GM23248 (cell line): ENCODE data around the gene POLD1. TPM values are rescaled to one million over a fixed set of nuclear protein-coding genes. Genes with fewer than 3 reads are reported as not detected.

ENCODE experiments used
- DNase-seq: peaks from one replicate; pipeline ENCODE4 v3.0.0-alpha.2; 2015
- H2AFZ ChIP-seq: fragments of 200-600 bp; sonication (generic); 2 replicates; pipeline ENCODE4 v1.6.1; 2016; ENCODE audit warnings: antibody characterized with exemption
- H3F3A ChIP-seq: fragments of 200-600 bp; sonication (generic); 2 replicates; pipeline ENCODE4 v1.6.1; 2016; ENCODE audit warnings: mild to moderate bottlenecking, antibody characterized with exemption, mixed run types; ENCODE audit not compliant: insufficient read depth
- H3K27ac ChIP-seq: fragments of 200-600 bp; sonication (generic); 2 replicates; pipeline ENCODE4 v1.5.1; 2016; ENCODE audit warnings: mild to moderate bottlenecking
- H3K27me3 ChIP-seq: fragments of 200-600 bp; sonication (generic); replicated peaks from 2 replicates; pipeline ENCODE4 v1.6.1; 2016; ENCODE audit warnings: mild to moderate bottlenecking; ENCODE audit not compliant: insufficient read depth
- H3K36me3 ChIP-seq: fragments of 200-600 bp; sonication (generic); 2 replicates; pipeline ENCODE4 v1.6.1; 2016; ENCODE audit warnings: low read depth, mild to moderate bottlenecking
- H3K4me1 ChIP-seq: fragments of 200-600 bp; sonication (generic); 2 replicates; pipeline ENCODE4 v1.6.1; 2016; ENCODE audit warnings: mild to moderate bottlenecking; ENCODE audit not compliant: insufficient read depth
- H3K4me2 ChIP-seq: fragments of 200-600 bp; sonication (generic); one replicate; pipeline ENCODE4 v1.6.1; 2016; ENCODE audit warnings: mild to moderate bottlenecking; ENCODE audit not compliant: unreplicated experiment
- H3K4me3 ChIP-seq: fragments of 200-600 bp; sonication (generic); 2 replicates; pipeline ENCODE4 v1.5.1; 2016; ENCODE audit warnings: mild to moderate bottlenecking
- H3K79me2 ChIP-seq: fragments of 200-600 bp; sonication (generic); 2 replicates; pipeline ENCODE4 v1.6.1; 2016; ENCODE audit warnings: mild to moderate bottlenecking; ENCODE audit not compliant: insufficient read depth
- H3K9ac ChIP-seq: fragments of 200-600 bp; sonication (generic); 2 replicates; pipeline ENCODE4 v1.6.1; 2016; ENCODE audit warnings: mild to moderate bottlenecking
- H3K9me2 ChIP-seq: fragments of 200-600 bp; sonication (generic); 2 replicates; pipeline ENCODE4 v1.6.1; 2016; ENCODE audit warnings: mixed run types, mild to moderate bottlenecking, moderate library complexity; ENCODE audit not compliant: insufficient read depth
- H3K9me3 ChIP-seq: fragments of 200-600 bp; sonication (generic); one replicate; pipeline ENCODE4 v1.6.1; 2017; ENCODE audit warnings: low read depth
- H4K20me1 ChIP-seq: fragments of 200-600 bp; sonication (generic); 2 replicates; pipeline ENCODE4 v1.6.0; 2016; ENCODE audit not compliant: insufficient read depth
- EZH2 ChIP-seq: fragments of 200-600 bp; sonication (generic); IDR thresholded peaks from 2 replicates; pipeline ENCODE4 v1.6.1; 2018; ENCODE audit warnings: antibody characterized with exemption, mild to moderate bottlenecking; ENCODE audit not compliant: insufficient read depth, poor library complexity, severe bottlenecking
- EZH2phosphoT487 ChIP-seq: fragments of 200-600 bp; sonication (generic); IDR thresholded peaks from 2 replicates; pipeline ENCODE4 v1.6.1; 2018; ENCODE audit warnings: antibody characterized with exemption, moderate library complexity, mild to moderate bottlenecking, low read depth; ENCODE audit not compliant: insufficient read depth
- WGBS, 2 experiments: methylation state at CpG; one replicate each; pipeline ENCODE4 v1.1.6; 2015 to 2017; ENCODE audit warnings: low lambda C conversion rate in 2 of 2, low coverage in 1 of 2; ENCODE audit errors: missing lambda C conversion rate in 2 of 2; 5-methylcytosine and 5-hydroxymethylcytosine counted together
- in situ Hi-C: fragments of 300-500 bp; cut with MboI; formaldehyde crosslinking; loops from 2 replicates; pipeline ENCODE4 v1.15.0; 2020
- polyA plus RNA-seq: library from polyadenylated mRNA; unstranded; fragments of >200 nt; fragmentation: Nextera tagmentation; extraction: Ambion mirVana; gene quantifications from 2 replicates; pipeline ENCODE4 v1.2.1, GENCODE V29; 2016
- total RNA-seq: library from RNA; depleted of rRNA; stranded (reverse); fragments of >200 nt; shearing (Covaris generic); gene quantifications from 2 replicates; pipeline ENCODE4 v1.2.3, GENCODE V29; 2014

Gene POLD1
- total and polyA plus RNA-seq, 2 experiments from 2014 or later: 12.6 to 18.3 TPM

GRCh38 chr19:50413531-50413930, 29.4 kb downstream of the POLD1 start:
- Histone ChIP-seq H4K20me1 (no peaks in the 10 kb centered on the region), H3K4me3 (no peak overlapping the region), H3F3A (no peaks in the 10 kb centered on the region), H3K9me3 (no peaks in the 10 kb centered on the region), H3K9me2 (no peaks in the 10 kb centered on the region), H3K27me3 (peaks cover 2% of the 10 kb centered on the region; the same call in 1 of the 2 replicates), H2AFZ (no peak overlapping the region), H3K9ac (no peak overlapping the region), H3K36me3 (no peaks in the 10 kb centered on the region), H3K79me2 (no peaks in the 10 kb centered on the region), H3K27ac (no peak overlapping the region), H3K4me2 (no peak overlapping the region), H3K4me1 (no peaks in the 10 kb centered on the region)
- in situ Hi-C loops: no loop called here
- DNase-seq: no peak
- WGBS, 2 experiments: 99% methylated on average over 20 to 21 of the region's 21 CpGs
- TF ChIP-seq EZH2phosphoT487 (no peak), EZH2 (no peak)

GRCh38 chr19:50414864-50415660, 30.9 kb downstream of the POLD1 start:
- no peaks in the 10 kb centered on the region for H3K9me2 ChIP-seq
- H3K79me2 ChIP-seq: no peaks in the 10 kb centered on the region
- H4K20me1 ChIP-seq: no peaks in the 10 kb centered on the region
- in situ Hi-C loops: no loop called here
- H3K9me3 ChIP-seq: no peaks in the 10 kb centered on the region
- H3K4me2 ChIP-seq: no peak overlapping the region
- DNase-seq: peak; percentile 83
- no peaks in the 10 kb centered on the region for H3K4me1 ChIP-seq
- WGBS, 2 experiments: 53 to 62% methylated on average over 31 of the region's 37 CpGs
- peaks cover 17% of the 10 kb centered on the region for H3K27me3 ChIP-seq
- H3K36me3 ChIP-seq: no peaks in the 10 kb centered on the region
- no peak for TF ChIP-seq EZH2
- no peak for TF ChIP-seq EZH2phosphoT487
- H3K4me3 ChIP-seq: no peak overlapping the region
- no peaks in the 10 kb centered on the region for H3F3A ChIP-seq
- H2AFZ ChIP-seq: no peak overlapping the region
- H3K27ac ChIP-seq: no peak overlapping the region
- H3K9ac ChIP-seq: no peak overlapping the region

- no peaks in the 10 kb centered on the region for H3K4me1 ChIP-seq
- no peak overlapping the region for H3K9ac ChIP-seq
- TF ChIP-seq EZH2phosphoT487 (no peak), EZH2 (no peak)
- WGBS, 2 experiments: 88 to 89% methylated on average over 8 to 22 of the region's 22 CpGs
- DNase-seq: no peak
- peaks cover 22% of the 10 kb centered on the region for H3K27me3 ChIP-seq
- in situ Hi-C loops: no loop called here
- H3K27ac ChIP-seq: no peak overlapping the region
- H4K20me1 ChIP-seq: no peaks in the 10 kb centered on the region
- no peak overlapping the region for H3K4me3 ChIP-seq
- H3K9me2 ChIP-seq: no peaks in the 10 kb centered on the region
- no peaks in the 10 kb centered on the region for H3K79me2 ChIP-seq
- no peaks in the 10 kb centered on the region for H3F3A ChIP-seq
- no peaks in the 10 kb centered on the region for H3K9me3 ChIP-seq
- H2AFZ ChIP-seq: no peak overlapping the region
- no peak overlapping the region for H3K4me2 ChIP-seq
- H3K36me3 ChIP-seq: no peaks in the 10 kb centered on the region
These were observed 31.5 kb downstream of the POLD1 start for GRCh38 chr19:50415661-50416033.

- Histone ChIP-seq H3F3A (no peaks in the 10 kb centered on the region), H3K4me2 (no peak overlapping the region), H3K4me3 (no peak overlapping the region), H3K27me3 (peaks cover 25% of the 10 kb centered on the region), H2AFZ (no peak overlapping the region), H3K36me3 (no peaks in the 10 kb centered on the region), H3K79me2 (no peaks in the 10 kb centered on the region), H4K20me1 (no peaks in the 10 kb centered on the region), H3K27ac (no peak overlapping the region), H3K9me2 (no peaks in the 10 kb centered on the region), H3K9ac (no peak overlapping the region), H3K9me3 (no peaks in the 10 kb centered on the region), H3K4me1 (no peaks in the 10 kb centered on the region)
- in situ Hi-C loops: no loop called here
- TF ChIP-seq EZH2phosphoT487 (no peak), EZH2 (no peak)
- 75 to 80% methylated on average over 14 to 27 of the region's 35 CpGs for WGBS, 2 experiments
- no peak for DNase-seq
These were observed 32.2 kb downstream of the POLD1 start for GRCh38 chr19:50416034-50416977.
